HG03280 (cell line): ENCODE data around the gene SLC25A40.
"Not testable (repeated sequence)": the region's sequence is repeated elsewhere in the genome, so short reads cannot be mapped to it uniquely, and the experiment has no call there.

Experiments
- ATAC-seq: cut with Tn5 transposase; IDR thresholded peaks from one replicate; pipeline ENCODE4 v1.9.1; 2021; ENCODE audit warnings: mild to moderate bottlenecking, moderate library complexity; ENCODE audit not compliant: unreplicated experiment

Gene SLC25A40

GRCh38 chr7:87876040-87876868 lies at the start of gene SLC25A40, which contains the start of gene DBF4:
SLC25A40 (minus strand) TSS chr7:87876360; CDS start chr7:87858727, 17,633 bp downstream.
DBF4 (plus strand) TSS chr7:87876493; CDS start chr7:87876733, 240 bp downstream.
- peak; percentile 91 for ATAC-seq

GRCh38 chr7:87922759-87923395 lies 46.7 kb upstream of the SLC25A40 start:
- not testable (repeated sequence) for ATAC-seq

DNA sequence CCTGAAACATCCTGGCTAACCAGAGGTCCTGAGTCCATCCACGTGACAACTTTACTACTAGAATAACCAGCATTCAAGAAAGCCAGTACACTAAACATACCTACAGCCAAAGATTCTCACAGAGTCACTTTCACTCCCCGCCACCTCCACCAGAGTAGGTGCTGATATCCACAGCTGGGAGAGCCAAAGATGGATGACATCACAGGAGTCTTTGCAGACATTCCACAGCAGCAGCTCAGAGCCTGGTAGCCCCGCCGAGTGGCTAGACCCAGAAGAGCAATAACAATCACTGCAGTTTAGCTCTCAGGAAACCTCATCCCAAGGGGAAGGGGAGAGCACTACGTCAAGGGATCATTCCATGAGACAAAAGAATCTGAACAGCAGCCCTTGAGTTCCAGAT lies 44.4 kb upstream of the SLC25A40 start:
- ATAC-seq: no peak

DNA sequence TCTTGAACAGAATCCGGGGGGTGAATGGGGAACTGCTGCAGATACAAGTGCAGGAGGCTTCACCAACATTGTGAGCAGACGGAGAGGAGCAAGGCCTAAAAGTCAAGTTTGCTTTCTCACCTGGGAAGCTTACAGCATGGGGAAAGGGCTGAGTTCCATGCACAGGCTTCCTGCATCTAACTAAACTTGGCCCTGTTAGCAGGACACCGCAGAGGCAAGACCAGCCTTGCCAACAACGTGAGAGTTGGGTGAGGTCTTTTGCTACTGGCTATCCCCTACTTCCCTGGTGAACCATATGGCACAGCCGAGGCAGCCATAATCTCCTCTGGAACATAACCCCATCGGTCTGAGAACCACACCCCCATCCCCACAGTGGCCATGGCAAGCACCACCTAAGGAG lies 43.7 kb upstream of the SLC25A40 start:
- ATAC-seq: no peak

DNA sequence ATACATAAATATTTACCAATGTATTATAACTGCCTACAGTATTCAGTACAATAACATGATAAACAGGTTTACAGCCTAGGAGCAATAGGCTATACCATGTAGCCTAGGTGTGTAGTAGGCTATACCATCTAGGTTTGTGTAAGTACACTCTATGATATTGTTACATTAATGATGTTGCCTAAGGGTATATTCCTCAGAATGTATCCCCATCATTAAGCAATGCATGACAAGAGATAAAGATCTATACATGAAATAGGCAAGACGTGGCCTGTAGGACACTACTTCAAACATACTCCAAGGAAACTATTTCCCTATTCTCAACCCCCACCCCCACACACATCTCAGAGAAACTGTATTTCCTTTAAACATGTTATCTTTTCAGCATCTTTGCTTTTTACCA lies 42.6 kb upstream of the SLC25A40 start:
- no peak for ATAC-seq

- no peak for ATAC-seq
Observed at GRCh38 chr7:87912121-87912520, 36.0 kb upstream of the SLC25A40 start.

- not testable (repeated sequence) for ATAC-seq
Observed at GRCh38 chr7:87908814-87909213, 32.7 kb upstream of the SLC25A40 start.

DNA sequence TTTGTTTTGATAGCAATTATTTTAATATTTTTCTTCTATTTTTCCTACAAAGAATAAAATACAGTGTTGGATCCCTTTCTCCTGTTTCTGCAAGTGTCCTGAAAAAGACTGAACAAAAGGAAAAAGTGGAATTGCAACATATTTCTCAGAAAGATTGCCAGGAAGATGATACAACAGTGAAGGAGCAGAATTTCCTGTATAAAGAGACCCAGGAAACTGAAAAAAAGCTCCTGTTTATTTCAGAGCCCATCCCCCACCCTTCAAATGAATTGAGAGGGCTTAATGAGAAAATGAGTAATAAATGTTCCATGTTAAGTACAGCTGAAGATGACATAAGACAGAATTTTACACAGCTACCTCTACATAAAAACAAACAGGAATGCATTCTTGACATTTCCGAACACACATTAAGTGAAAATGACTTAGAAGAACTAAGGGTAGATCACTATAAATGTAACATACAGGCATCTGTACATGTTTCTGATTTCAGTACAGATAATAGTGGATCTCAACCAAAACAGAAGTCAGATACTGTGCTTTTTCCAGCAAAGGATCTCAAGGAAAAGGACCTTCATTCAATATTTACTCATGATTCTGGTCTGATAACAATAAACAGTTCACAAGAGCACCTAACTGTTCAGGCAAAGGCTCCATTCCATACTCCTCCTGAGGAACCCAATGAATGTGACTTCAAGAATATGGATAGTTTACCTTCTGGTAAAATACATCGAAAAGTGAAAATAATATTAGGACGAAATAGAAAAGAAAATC lies 31.2 kb upstream of the SLC25A40 start:
- ATAC-seq: not testable (repeated sequence)

GRCh38 chr7:87899255-87899654 lies 23.1 kb upstream of the SLC25A40 start:
- ATAC-seq: no peak

- ATAC-seq: no peak
Observed at GRCh38 chr7:87895363-87895762, 19.2 kb upstream of the SLC25A40 start.

DNA sequence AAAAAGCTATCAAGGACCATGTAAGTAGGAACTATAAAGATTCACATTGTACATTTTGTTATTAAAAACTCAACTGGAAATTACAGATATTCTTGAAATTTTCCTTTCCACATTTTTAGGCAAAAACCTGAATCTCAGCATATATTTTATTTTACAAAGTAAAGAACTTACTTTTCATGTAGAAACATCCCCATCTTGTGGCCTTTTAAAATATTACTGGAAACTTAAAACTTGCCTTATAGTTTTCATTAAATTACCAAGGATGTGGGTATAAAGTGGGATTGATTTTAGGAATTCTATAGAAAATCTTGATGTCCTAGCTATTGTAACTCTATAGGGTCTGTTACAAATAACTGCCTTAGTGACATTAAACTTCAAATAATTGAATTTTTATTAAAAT lies 10.7 kb upstream of the SLC25A40 start:
- no peak for ATAC-seq

DNA sequence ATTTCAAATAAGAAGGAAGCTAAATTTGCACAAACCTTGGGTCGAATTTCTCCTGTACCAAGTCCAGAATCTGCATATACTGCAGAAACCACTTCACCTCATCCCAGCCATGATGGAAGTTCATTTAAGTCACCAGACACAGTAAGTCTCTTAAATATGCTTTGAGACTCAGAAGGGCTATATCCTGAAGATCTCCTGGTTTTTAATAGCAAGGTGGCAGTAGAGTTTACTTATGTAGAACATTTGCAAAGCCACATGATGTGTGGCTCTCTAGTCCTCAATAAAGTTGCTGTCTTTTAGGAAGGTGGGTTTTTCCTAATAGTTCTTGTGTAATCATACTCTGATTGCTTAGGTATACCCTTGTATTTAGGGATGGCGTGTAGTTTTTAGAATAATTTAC lies 8.9 kb upstream of the SLC25A40 start:
- ATAC-seq: no peak

- no peak for ATAC-seq
Observed at GRCh38 chr7:87882151-87882937, 6.2 kb upstream of the SLC25A40 start.

GRCh38 chr7:87878208-87878735 lies 2.1 kb upstream of the SLC25A40 start:
- no peak for ATAC-seq

DNA sequence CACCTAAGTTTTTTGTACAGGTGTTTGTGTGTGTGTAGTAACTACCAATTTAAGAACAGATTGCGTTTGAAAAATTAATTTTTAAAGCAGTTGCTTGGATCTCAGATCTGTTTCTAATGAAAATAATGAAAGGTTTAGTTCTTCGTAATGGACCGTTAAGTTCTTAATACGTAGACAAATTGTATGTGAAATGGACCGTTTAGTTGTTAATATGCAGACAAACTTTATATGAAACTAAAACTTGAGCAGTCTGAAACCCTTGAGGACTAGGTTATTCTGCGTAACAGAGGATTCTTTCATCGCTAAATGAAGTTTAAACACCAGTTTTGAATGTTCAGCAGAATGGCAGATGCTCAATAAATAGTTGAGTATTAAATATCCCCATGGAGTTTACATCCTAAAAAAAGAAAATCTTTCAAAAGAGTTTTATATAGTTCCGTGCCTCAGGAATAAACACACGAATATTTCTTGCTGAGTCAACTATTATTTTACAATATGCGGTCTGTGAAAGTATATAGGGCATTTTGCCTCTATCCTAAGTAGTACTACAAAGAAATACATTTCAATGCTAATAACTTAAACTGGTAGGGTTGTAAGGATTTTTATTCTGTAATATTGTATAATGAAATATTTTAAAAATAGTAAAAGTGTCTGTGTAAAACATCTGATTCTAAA lies 1.3 kb upstream of the SLC25A40 start:
- ATAC-seq: no peak

- ATAC-seq: peak; percentile 2
Observed at GRCh38 chr7:87876869-87877234, 692 bp upstream of the SLC25A40 start.

DNA sequence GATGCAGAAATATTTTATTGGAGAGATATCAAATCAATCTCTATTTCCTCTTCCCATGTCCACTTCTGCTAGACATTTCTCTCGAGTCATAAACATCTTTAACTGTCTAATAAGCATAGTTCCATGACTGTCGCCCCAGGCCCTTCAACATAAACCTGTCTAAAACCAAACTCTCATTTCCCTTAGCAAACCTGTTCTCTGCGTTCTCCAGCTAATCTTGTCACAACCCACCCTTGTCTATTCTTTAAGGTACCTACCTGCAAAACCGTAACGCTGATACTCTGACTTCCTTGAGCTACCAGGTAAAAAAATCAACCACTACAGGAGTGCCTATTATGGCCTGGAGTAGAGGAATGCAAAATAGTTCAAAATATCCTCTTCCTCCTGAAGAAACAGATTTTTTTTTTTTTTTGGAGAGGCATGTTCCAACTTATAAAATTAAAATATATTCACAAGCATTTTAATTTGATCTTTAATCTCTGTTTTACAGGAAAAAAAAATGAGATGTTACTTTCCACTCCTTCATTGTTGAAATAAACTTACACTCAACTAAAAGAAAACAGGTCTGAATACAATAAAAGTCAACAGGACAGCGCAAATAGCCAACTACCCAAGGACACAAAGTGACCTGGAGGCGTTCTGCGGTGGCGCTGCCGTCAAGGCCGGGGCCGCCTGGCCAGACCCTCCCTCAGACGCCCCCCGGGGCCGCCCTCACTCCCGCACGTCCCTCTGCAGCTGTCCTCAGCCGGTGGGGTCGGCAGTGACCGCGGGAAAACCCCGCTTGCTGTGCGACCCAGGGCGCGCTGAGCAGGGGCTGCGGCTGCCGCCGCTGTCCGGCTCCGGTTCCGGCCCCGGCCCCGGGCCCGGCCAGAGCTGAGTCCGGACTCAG lies 765 bp downstream of the SLC25A40 start:
- ATAC-seq: peak; percentile 20

GRCh38 chr7:87874066-87874465 lies 2.1 kb downstream of the SLC25A40 start:
- no peak for ATAC-seq

DNA sequence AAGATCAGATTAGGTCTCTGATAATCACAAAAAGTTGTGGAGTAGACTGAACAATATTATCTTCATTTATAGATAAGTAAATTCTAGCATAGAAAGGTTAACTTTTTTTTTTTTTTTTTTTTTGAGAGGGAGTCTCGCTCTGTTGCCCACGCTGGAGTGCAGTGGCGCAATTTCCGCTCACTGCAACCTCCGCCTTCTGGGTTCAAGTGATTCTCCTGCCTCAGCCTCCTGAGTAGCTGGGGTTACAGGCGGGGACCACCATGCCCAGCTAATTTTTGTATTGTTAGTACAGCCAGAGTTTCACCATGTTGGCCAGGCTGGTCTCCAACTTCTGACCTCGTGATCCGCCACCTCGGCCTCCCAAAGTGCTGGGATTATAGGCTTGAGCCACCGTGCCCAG lies 2.8 kb downstream of the SLC25A40 start:
- not testable (repeated sequence) for ATAC-seq
